C4-2B (cell line): Measurements from ENCODE around the gene MEGF10.

Source experiments
- H3K27ac ChIP-seq: fragments of 450-650 bp; 2 replicates; pipeline ENCODE4 v1.5.1; 2017
- ZFX ChIP-seq: fragments of 450-650 bp; IDR thresholded peaks from 2 replicates; pipeline ENCODE4 v1.6.1; 2017
- TF ChIP-seq, protein P1 (sequence below): fragments of 450-650 bp; conservative IDR thresholded peaks from 2 replicates; pipeline ENCODE4 v1.5.1; 2017; ENCODE audit warnings: mild to moderate bottlenecking

Gene MEGF10

DNA sequence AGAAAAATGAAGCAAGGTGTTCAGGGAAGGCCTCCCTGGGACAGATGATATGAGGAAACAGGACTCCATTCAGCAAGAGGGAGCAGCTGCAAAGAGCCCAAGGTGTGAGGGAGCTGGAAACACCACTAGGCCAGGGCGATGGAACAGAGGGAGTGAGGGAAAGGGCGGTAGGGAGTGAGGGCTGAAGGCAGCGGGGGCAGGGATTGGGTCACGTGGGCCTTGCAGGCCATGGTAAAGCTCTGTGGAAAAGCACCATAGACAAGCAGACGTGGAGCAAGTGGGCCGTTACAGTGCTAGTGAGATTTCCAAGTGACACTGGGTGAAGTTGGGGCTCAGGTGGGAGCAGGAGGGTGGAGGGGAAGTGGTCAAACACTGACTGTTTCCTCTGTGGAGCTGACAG, 216.0 kb downstream of the MEGF10 start:
- H3K27ac ChIP-seq = no peak overlapping the region
- no peak for TF ChIP-seq ZFX
- TF ChIP-seq, protein P1, sequence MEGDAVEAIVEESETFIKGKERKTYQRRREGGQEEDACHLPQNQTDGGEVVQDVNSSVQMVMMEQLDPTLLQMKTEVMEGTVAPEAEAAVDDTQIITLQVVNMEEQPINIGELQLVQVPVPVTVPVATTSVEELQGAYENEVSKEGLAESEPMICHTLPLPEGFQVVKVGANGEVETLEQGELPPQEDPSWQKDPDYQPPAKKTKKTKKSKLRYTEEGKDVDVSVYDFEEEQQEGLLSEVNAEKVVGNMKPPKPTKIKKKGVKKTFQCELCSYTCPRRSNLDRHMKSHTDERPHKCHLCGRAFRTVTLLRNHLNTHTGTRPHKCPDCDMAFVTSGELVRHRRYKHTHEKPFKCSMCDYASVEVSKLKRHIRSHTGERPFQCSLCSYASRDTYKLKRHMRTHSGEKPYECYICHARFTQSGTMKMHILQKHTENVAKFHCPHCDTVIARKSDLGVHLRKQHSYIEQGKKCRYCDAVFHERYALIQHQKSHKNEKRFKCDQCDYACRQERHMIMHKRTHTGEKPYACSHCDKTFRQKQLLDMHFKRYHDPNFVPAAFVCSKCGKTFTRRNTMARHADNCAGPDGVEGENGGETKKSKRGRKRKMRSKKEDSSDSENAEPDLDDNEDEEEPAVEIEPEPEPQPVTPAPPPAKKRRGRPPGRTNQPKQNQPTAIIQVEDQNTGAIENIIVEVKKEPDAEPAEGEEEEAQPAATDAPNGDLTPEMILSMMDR = no peak

DNA sequence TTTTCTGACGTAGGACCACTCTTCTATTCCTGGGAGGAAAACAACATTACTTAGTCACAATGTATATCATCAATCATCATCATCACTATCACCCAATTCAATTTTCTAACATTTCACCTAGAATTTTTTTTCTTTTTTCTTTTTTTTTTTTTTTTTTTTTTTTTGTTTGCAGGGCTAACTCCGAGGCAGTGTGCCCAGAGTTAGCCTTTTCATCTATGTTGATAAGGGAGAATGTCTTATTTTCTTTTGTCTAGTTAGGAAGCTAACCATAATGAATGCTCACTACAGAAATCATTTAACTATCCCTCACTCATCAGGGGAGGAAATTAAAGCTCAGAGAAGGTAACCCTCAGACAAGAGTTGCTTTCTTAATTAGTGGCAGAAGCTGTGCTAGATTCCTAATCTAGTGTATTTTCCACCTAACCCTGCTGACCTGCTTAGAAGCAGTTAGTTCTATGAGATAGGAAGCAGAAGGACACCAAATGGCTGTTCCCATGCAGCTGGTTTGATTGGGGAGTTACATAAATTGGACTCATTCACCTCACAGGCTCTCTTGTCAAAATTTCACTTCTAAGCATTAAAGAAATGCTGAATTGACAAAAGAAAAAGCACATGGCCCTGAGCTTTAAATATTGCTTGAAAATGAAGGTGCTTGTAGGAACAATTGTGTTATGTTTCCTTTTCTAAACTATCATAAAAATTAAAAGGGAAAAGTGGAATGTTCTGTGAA, 218.2 kb downstream of the MEGF10 start:
- no peak overlapping the region for H3K27ac ChIP-seq
- no peak for TF ChIP-seq ZFX
- TF ChIP-seq, protein P1 = no peak
